CD4-positive, CD25-positive, alpha-beta regulatory T cell (primary cell): ENCODE data around the gene VTI1A. TPM values are rescaled to one million over a fixed set of nuclear protein-coding genes. Genes with fewer than 3 reads are reported as not detected.
A peak's percentile ranks its signal among the peaks of the same experiment; 100 is the strongest.

Experiments used
- ATAC-seq, 2 donors: fragments of 150-1000 bp; cut with Tn5 transposase; one replicate each; pipeline ENCODE4 v1.10.0; 2021; ENCODE audit warnings: low read depth in 2 of 2, moderate number of reproducible peaks in 2 of 2, moderate library complexity in 1 of 2
- DNase-seq, 3 donors: peaks; one replicate each; pipeline versions ENCODE4 v3.0.0 to v3.0.0-alpha.2; 2012 to 2022; ENCODE audit warnings: mixed read lengths in 1 of 3
- H3K27ac ChIP-seq: one replicate; pipeline ENCODE4 v1.7.0; 2013; ENCODE audit warnings: mild to moderate bottlenecking, low read length; ENCODE audit not compliant: insufficient read depth, poor library complexity, severe bottlenecking
- H3K27me3 ChIP-seq: one replicate; pipeline ENCODE4 v1.7.0; 2013; ENCODE audit warnings: low read length; ENCODE audit not compliant: control insufficient read depth, insufficient read depth
- H3K36me3 ChIP-seq: one replicate; pipeline ENCODE4 v1.7.0; 2013; ENCODE audit warnings: mild to moderate bottlenecking, low read length, moderate library complexity; ENCODE audit not compliant: control insufficient read depth, insufficient read depth
- H3K4me1 ChIP-seq: 2 replicates; pipeline ENCODE4 v1.7.0; 2013; ENCODE audit warnings: mild to moderate bottlenecking, low read length; ENCODE audit not compliant: insufficient read depth, control insufficient read depth, poor library complexity, severe bottlenecking
- H3K4me3 ChIP-seq: one replicate; pipeline ENCODE4 v1.7.0; 2013; ENCODE audit warnings: low read depth, mild to moderate bottlenecking, low read length, moderate library complexity
- H3K9me3 ChIP-seq, 2 experiments: 1 replicate in 1 of 2; 2 replicates in 1 of 2; pipeline ENCODE4 v1.7.0; 2013; ENCODE audit warnings: low read length in 2 of 2, mild to moderate bottlenecking in 1 of 2, moderate library complexity in 1 of 2; ENCODE audit not compliant: control insufficient read depth in 2 of 2
- H3K27ac Mint-ChIP-seq, 3 donors: one replicate each; pipeline ENCODE4 v1.8.0; 2020 to 2022; ENCODE audit warnings: mild to moderate bottlenecking in 3 of 3, mixed read lengths in 3 of 3, moderate library complexity in 2 of 3
- H3K27me3 Mint-ChIP-seq: one replicate; pipeline ENCODE4 v1.8.0; 2022; ENCODE audit warnings: mild to moderate bottlenecking, mixed read lengths
- H3K36me3 Mint-ChIP-seq: one replicate; pipeline ENCODE4 v1.8.0; 2020; ENCODE audit warnings: mixed read lengths
- H3K4me1 Mint-ChIP-seq, 4 donors: one replicate each; pipeline ENCODE4 v1.8.0; 2020 to 2022; ENCODE audit warnings: mixed read lengths in 4 of 4, mild to moderate bottlenecking in 1 of 4
- H3K4me3 Mint-ChIP-seq, 4 donors: one replicate each; pipeline ENCODE4 v1.8.0; 2020 to 2022; ENCODE audit warnings: mild to moderate bottlenecking in 4 of 4, mixed read lengths in 4 of 4, moderate library complexity in 3 of 4
- H3K9me3 Mint-ChIP-seq, 7 donors: one replicate each; pipeline ENCODE4 v1.8.0; 2020 to 2022; ENCODE audit warnings: mixed read lengths in 7 of 7, mild to moderate bottlenecking in 3 of 7, moderate library complexity in 2 of 7
- polyA plus RNA-seq, 4 donors: library from polyadenylated mRNA; unstranded; fragments of 300-500 nt; fragmentation: Illumina TruSeq; gene quantifications; one replicate each; pipeline ENCODE4 v1.2.3, GENCODE V29; 2021
- total RNA-seq: library from RNA; stranded (reverse); gene quantifications from one replicate; pipeline ENCODE4 v1.2.3, GENCODE V29; 2022

VTI1A gene
- total and polyA plus RNA-seq, 5 donors from 2014 or later: 25.5 to 77.7 (median 35.1) TPM

- no peak for DNase-seq
- Mint-ChIP-seq H3K27ac (no peak overlapping the region), H3K4me3 (no peak overlapping the region), H3K27me3 (no peaks in the 10 kb centered on the region), H3K9me3 (no peaks in the 10 kb centered on the region), H3K36me3 (peaks cover 41% of the 10 kb centered on the region), H3K4me1 (peaks cover 0 to 4% (median 0%) of the 10 kb centered on the region in 4 donors)
- H3K27ac ChIP-seq: no peak overlapping the region
- no peaks in the 10 kb centered on the region for H3K27me3 ChIP-seq
- no peak for ATAC-seq
- H3K4me1 ChIP-seq: no peaks in the 10 kb centered on the region
- H3K36me3 ChIP-seq: peaks cover 10% of the 10 kb centered on the region
- H3K4me3 ChIP-seq: no peak overlapping the region
- H3K9me3 ChIP-seq: no peaks in the 10 kb centered on the region
Observed at GRCh38 chr10:112713411-112713810, 266.4 kb downstream of the VTI1A start.

- H3K4me3 ChIP-seq: no peak overlapping the region
- H3K4me1 Mint-ChIP-seq: peaks cover 0 to 2% (median 0%) of the 10 kb centered on the region in 4 donors
- H3K27me3 ChIP-seq: no peaks in the 10 kb centered on the region
- H3K27ac Mint-ChIP-seq: no peak overlapping the region
- peaks cover 10% of the 10 kb centered on the region for H3K36me3 ChIP-seq
- H3K27ac ChIP-seq: no peak overlapping the region
- DNase-seq (no peak), ATAC-seq (no peak)
- peaks cover 0 to 2% (median 0%) of the 10 kb centered on the region in 7 donors for H3K9me3 Mint-ChIP-seq
- no peaks in the 10 kb centered on the region for H3K9me3 ChIP-seq
- no peaks in the 10 kb centered on the region for H3K4me1 ChIP-seq
- H3K36me3 Mint-ChIP-seq: peaks cover 30% of the 10 kb centered on the region
- H3K4me3 Mint-ChIP-seq: no peak overlapping the region
- H3K27me3 Mint-ChIP-seq: no peaks in the 10 kb centered on the region
Observed at GRCh38 chr10:112715581-112715980, 268.6 kb downstream of the VTI1A start.

DNA sequence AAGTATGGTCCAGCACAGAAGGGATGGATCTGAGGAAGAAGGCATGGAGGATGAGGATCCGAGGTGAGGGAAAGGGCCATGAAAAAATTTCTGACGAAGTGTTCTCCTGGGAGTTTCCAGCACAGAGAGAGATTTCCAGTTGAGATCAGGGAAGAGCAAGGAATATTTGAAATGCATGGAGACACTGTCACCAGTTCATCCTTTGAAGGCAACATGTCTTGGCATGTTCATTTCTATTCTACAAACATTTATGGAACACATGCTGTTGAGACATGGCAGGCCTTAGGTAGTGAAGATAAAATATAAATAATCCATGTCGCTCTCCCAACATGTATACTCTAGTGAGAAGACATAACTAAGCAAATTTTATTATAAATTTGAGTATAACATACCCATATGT is 269.1 kb downstream of the VTI1A start:
- Mint-ChIP-seq H3K4me1 (no peaks in the 10 kb centered on the region), H3K4me3 (no peak overlapping the region), H3K9me3 (peaks cover 0 to 2% (median 0%) of the 10 kb centered on the region in 7 donors), H3K27ac (peak overlapping the region in 1 of 3 donors; percentile 52), H3K27me3 (no peaks in the 10 kb centered on the region), H3K36me3 (peaks cover 30% of the 10 kb centered on the region)
- H3K4me1 ChIP-seq: no peaks in the 10 kb centered on the region
- H3K9me3 ChIP-seq: no peaks in the 10 kb centered on the region
- no peak for DNase-seq
- H3K36me3 ChIP-seq: peaks cover 10% of the 10 kb centered on the region
- no peak for ATAC-seq
- no peak overlapping the region for H3K27ac ChIP-seq
- H3K27me3 ChIP-seq: no peaks in the 10 kb centered on the region
- H3K4me3 ChIP-seq: no peak overlapping the region

- Histone ChIP-seq H3K27ac (no peak overlapping the region), H3K4me3 (no peak overlapping the region), H3K9me3 (no peaks in the 10 kb centered on the region), H3K27me3 (no peaks in the 10 kb centered on the region), H3K36me3 (peaks cover 10% of the 10 kb centered on the region), H3K4me1 (no peaks in the 10 kb centered on the region)
- no peak overlapping the region for H3K4me3 Mint-ChIP-seq
- H3K27ac Mint-ChIP-seq: no peak overlapping the region
- DNase-seq (no peak), ATAC-seq (no peak)
- no peaks in the 10 kb centered on the region for H3K27me3 Mint-ChIP-seq
- H3K9me3 Mint-ChIP-seq: peaks cover 0 to 2% (median 0%) of the 10 kb centered on the region in 7 donors
- H3K36me3 Mint-ChIP-seq: peaks cover 27% of the 10 kb centered on the region
- peaks cover 0 to 2% (median 0%) of the 10 kb centered on the region in 4 donors for H3K4me1 Mint-ChIP-seq
Observed at GRCh38 chr10:112716924-112717413, 270.0 kb downstream of the VTI1A start.

GRCh38 chr10:112720178-112720577 is 273.2 kb downstream of the VTI1A start:
- H3K27me3 Mint-ChIP-seq: no peaks in the 10 kb centered on the region
- Histone ChIP-seq H3K9me3 (no peaks in the 10 kb centered on the region), H3K27ac (no peak overlapping the region), H3K36me3 (no peaks in the 10 kb centered on the region), H3K27me3 (no peaks in the 10 kb centered on the region), H3K4me3 (no peak overlapping the region), H3K4me1 (no peaks in the 10 kb centered on the region)
- H3K4me3 Mint-ChIP-seq: no peak overlapping the region
- peaks cover 0 to 2% (median 0%) of the 10 kb centered on the region in 4 donors for H3K4me1 Mint-ChIP-seq
- ATAC-seq (no peak), DNase-seq (no peak)
- peaks cover 0 to 2% (median 0%) of the 10 kb centered on the region in 7 donors for H3K9me3 Mint-ChIP-seq
- no peak overlapping the region for H3K27ac Mint-ChIP-seq
- peaks cover 22% of the 10 kb centered on the region for H3K36me3 Mint-ChIP-seq

- Histone ChIP-seq H3K27me3 (no peaks in the 10 kb centered on the region), H3K36me3 (no peaks in the 10 kb centered on the region), H3K4me1 (no peaks in the 10 kb centered on the region), H3K27ac (no peak overlapping the region), H3K9me3 (no peaks in the 10 kb centered on the region), H3K4me3 (no peak overlapping the region)
- peak in 2 of 3 donors; percentile 10 to 57 for DNase-seq
- H3K36me3 Mint-ChIP-seq: peaks cover 17% of the 10 kb centered on the region
- ATAC-seq: no peak
- no peak overlapping the region for H3K4me3 Mint-ChIP-seq
- H3K27ac Mint-ChIP-seq: no peak overlapping the region
- H3K9me3 Mint-ChIP-seq: peaks cover 0 to 2% (median 0%) of the 10 kb centered on the region in 7 donors
- no peaks in the 10 kb centered on the region for H3K27me3 Mint-ChIP-seq
- peaks cover 0 to 2% (median 0%) of the 10 kb centered on the region in 4 donors for H3K4me1 Mint-ChIP-seq
Observed at GRCh38 chr10:112721080-112721698, 274.2 kb downstream of the VTI1A start.

DNA sequence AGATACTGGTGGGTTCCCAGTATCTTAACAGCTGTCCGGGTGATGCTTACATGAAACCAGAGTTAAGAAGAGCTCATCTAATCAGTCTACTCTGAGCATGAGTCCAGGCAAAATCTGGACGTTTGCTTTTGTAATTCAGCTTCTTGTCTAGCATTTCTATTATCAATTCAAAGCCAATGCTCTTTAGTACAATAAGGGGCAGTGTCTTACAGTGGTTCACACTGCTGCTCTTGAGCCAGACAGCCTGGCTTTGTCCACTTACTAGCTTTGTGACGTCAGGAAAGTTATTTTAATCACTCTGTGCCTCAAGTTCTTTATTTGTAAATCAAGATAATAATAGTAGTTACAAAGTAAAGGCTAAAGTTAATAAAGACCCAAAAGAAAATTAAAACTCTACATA is 275.7 kb downstream of the VTI1A start:
- no peaks in the 10 kb centered on the region for H3K27me3 ChIP-seq
- H3K4me1 ChIP-seq: no peaks in the 10 kb centered on the region
- H3K36me3 ChIP-seq: no peaks in the 10 kb centered on the region
- H3K27me3 Mint-ChIP-seq: no peaks in the 10 kb centered on the region
- peaks cover 0 to 2% (median 0%) of the 10 kb centered on the region in 4 donors for H3K4me1 Mint-ChIP-seq
- peaks cover 21% of the 10 kb centered on the region for H3K36me3 Mint-ChIP-seq
- DNase-seq (no peak), ATAC-seq (no peak)
- no peak overlapping the region for H3K4me3 ChIP-seq
- H3K4me3 Mint-ChIP-seq: no peak overlapping the region
- peaks cover 0 to 2% (median 0%) of the 10 kb centered on the region in 7 donors for H3K9me3 Mint-ChIP-seq
- no peaks in the 10 kb centered on the region for H3K9me3 ChIP-seq
- no peak overlapping the region for H3K27ac ChIP-seq
- H3K27ac Mint-ChIP-seq: no peak overlapping the region

DNA sequence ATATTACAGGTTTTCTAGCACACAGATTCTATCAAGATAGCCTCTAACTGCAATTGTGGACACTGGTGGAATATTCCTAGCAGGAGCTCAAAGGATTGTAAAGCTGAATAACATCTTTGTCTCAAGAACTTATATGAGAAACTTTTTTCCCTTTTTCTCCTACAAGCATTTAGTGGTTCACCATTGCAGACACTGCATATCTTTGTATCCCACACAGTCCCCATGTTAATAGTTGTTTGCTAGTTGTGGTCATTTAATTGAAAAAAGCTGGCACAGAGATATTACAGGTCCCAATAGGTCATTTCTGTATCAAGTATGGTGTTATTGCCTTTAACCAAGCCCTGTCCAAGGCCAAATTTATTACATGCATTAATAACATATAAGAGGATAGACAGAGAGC is 276.9 kb downstream of the VTI1A start:
- DNase-seq (no peak), ATAC-seq (no peak)
- H3K9me3 ChIP-seq: no peaks in the 10 kb centered on the region
- peaks cover 0 to 2% (median 0%) of the 10 kb centered on the region in 7 donors for H3K9me3 Mint-ChIP-seq
- H3K36me3 Mint-ChIP-seq: peaks cover 16% of the 10 kb centered on the region
- H3K27me3 ChIP-seq: no peaks in the 10 kb centered on the region
- no peaks in the 10 kb centered on the region for H3K36me3 ChIP-seq
- H3K4me3 Mint-ChIP-seq: no peak overlapping the region
- no peaks in the 10 kb centered on the region for H3K27me3 Mint-ChIP-seq
- H3K27ac ChIP-seq: no peak overlapping the region
- H3K4me1 Mint-ChIP-seq: peaks cover 0 to 2% (median 0%) of the 10 kb centered on the region in 4 donors
- H3K27ac Mint-ChIP-seq: no peak overlapping the region
- H3K4me1 ChIP-seq: no peaks in the 10 kb centered on the region
- no peak overlapping the region for H3K4me3 ChIP-seq
